MCF 10A (cell line): ENCODE results near the gene ORAI3. TPM values are rescaled to one million over a fixed set of nuclear protein-coding genes. Genes with fewer than 3 reads are reported as not detected.
A peak's percentile ranks its signal among the peaks of the same experiment; 100 is the strongest.

Source experiments
- BruUV-seq: library from RNA; stranded (reverse); fragments of 400-500 nt; replicated peaks from 2 replicates; lab custom pipeline; 2021; lab: Mats Ljungman, UMichigan
- CTCF ChIA-PET: fragments of 300-600 bp; sonication (Branson Sonifier 250); formaldehyde crosslinking; extraction: SDS; loops from one replicate; lab custom pipeline; 2021; ENCODE audit warnings: antibody characterized with exemption, inconsistent platforms; lab: Yijun Ruan, JAX
- POLR2A ChIA-PET: fragments of 300-600, 350-650 bp; sonication (Branson Sonifier 250); formaldehyde crosslinking; extraction: SDS; loops from one replicate; lab custom pipeline; 2020; ENCODE audit warnings: antibody characterized with exemption, inconsistent platforms; lab: Yijun Ruan, JAX
- DNase-seq: peaks from one replicate; pipeline ENCODE4 v3.0.0-alpha.2; 2018; ENCODE audit not compliant: unreplicated experiment
- H3K27ac Mint-ChIP-seq: one replicate; pipeline ENCODE4 v1.8.0; 2022; ENCODE audit warnings: mild to moderate bottlenecking, low read depth, mixed read lengths; ENCODE audit not compliant: unreplicated experiment
- H3K27me3 Mint-ChIP-seq: one replicate; pipeline ENCODE4 v1.8.0; 2022; ENCODE audit warnings: mixed read lengths; ENCODE audit not compliant: insufficient read depth, unreplicated experiment
- H3K36me3 Mint-ChIP-seq: one replicate; pipeline ENCODE4 v1.8.0; 2022; ENCODE audit warnings: mild to moderate bottlenecking, moderate library complexity, mixed read lengths; ENCODE audit not compliant: insufficient read depth, unreplicated experiment
- H3K4me1 Mint-ChIP-seq: one replicate; pipeline ENCODE4 v1.8.0; 2022; ENCODE audit warnings: mixed read lengths; ENCODE audit not compliant: insufficient read depth, unreplicated experiment
- H3K4me3 Mint-ChIP-seq: one replicate; pipeline ENCODE4 v1.8.0; 2022; ENCODE audit warnings: mild to moderate bottlenecking, moderate library complexity, mixed read lengths; ENCODE audit not compliant: unreplicated experiment
- H3K9me3 Mint-ChIP-seq: one replicate; pipeline ENCODE4 v1.8.0; 2022; ENCODE audit warnings: mixed read lengths; ENCODE audit not compliant: unreplicated experiment
- intact Hi-C: fragments of 100-400 bp; cut with micrococcal nuclease; formaldehyde crosslinking; loops from 2 replicates; pipeline ENCODE4 v1.14.1; 2022
- total RNA-seq: library from RNA; stranded (reverse); gene quantifications from 2 replicates; pipeline ENCODE4 v1.2.3, GENCODE V29; 2022
- TF ChIP-seq, protein P1 (sequence below): fragments of 200-600 bp; IDR thresholded peaks from one replicate; pipeline ENCODE4 v1.8.0; 2022; ENCODE audit warnings: antibody characterized with exemption, mild to moderate bottlenecking; ENCODE audit not compliant: unreplicated experiment

The ORAI3 gene
- total RNA-seq, 1 experiment from 2014 or later = 16.2 TPM

DNA sequence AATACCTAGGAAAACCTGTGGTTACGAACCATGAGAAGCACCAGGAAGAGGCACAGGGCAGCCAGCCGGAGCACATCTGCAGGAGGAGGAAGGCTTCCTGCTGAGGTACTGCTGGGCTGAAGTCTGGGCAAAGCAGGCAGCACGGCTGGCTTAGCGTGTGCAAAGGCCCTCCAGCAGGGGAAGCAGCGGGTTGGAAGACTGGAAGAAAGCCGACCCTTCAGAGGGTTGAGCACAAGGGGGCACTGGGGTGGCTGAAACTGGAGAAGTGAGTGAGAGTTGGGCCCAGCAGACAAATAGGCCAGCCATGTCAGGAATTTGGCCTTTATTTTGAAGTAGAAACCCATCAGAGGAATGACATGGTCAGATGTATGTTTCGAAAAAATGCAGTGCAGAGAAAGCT, 24.0 kb downstream of the ORAI3 start:
- H3K27ac Mint-ChIP-seq = peak overlapping the region; percentile 57
- H3K4me3 Mint-ChIP-seq = no peak overlapping the region
- DNase-seq = no peak
- peaks cover 90% of the 10 kb centered on the region for H3K36me3 Mint-ChIP-seq
- intact Hi-C loops = no loop called here
- H3K9me3 Mint-ChIP-seq = no peaks in the 10 kb centered on the region
- ChIA-PET POLR2A (no interaction called here), CTCF (interaction anchor here (2.6 kb wide), 1 partner anchor 12 kb away, joined by 13 read pairs; the partner anchor contains the start of gene HSD3B7)
- no peaks in the 10 kb centered on the region for H3K27me3 Mint-ChIP-seq
- TF ChIP-seq, protein P1, sequence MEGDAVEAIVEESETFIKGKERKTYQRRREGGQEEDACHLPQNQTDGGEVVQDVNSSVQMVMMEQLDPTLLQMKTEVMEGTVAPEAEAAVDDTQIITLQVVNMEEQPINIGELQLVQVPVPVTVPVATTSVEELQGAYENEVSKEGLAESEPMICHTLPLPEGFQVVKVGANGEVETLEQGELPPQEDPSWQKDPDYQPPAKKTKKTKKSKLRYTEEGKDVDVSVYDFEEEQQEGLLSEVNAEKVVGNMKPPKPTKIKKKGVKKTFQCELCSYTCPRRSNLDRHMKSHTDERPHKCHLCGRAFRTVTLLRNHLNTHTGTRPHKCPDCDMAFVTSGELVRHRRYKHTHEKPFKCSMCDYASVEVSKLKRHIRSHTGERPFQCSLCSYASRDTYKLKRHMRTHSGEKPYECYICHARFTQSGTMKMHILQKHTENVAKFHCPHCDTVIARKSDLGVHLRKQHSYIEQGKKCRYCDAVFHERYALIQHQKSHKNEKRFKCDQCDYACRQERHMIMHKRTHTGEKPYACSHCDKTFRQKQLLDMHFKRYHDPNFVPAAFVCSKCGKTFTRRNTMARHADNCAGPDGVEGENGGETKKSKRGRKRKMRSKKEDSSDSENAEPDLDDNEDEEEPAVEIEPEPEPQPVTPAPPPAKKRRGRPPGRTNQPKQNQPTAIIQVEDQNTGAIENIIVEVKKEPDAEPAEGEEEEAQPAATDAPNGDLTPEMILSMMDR = no peak
- H3K4me1 Mint-ChIP-seq = no peaks in the 10 kb centered on the region
- no TSS peak for BruUV-seq

DNA sequence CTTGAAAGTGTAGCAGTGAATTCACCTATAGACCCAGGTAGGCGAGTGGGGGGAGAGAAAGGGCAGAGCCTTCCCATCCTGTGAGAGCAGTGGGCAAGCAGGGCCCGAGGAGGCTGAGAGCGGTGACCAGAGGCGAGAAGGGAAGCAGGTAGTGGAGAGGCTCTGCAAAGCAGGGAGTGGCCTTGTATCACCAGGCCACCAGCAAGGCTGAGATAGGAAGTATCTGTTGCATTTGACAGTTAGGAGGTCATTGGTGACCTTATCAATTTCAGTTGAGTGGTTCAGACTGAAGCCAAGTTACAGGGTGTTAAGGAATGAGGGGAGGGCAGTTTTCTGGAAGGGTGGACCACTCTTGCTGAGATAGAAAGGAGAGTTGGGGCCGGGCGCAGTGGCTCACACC, 25.5 kb downstream of the ORAI3 start:
- Mint-ChIP-seq H3K27me3 (no peaks in the 10 kb centered on the region), H3K4me3 (no peak overlapping the region), H3K4me1 (no peaks in the 10 kb centered on the region), H3K36me3 (peaks cover 91% of the 10 kb centered on the region), H3K27ac (peak overlapping the region; percentile 4), H3K9me3 (no peaks in the 10 kb centered on the region)
- TF ChIP-seq, protein P1 = no peak
- no peak for DNase-seq
- ChIA-PET POLR2A (no interaction called here), CTCF (no interaction called here)
- no TSS peak for BruUV-seq
- intact Hi-C loops = no loop called here

DNA sequence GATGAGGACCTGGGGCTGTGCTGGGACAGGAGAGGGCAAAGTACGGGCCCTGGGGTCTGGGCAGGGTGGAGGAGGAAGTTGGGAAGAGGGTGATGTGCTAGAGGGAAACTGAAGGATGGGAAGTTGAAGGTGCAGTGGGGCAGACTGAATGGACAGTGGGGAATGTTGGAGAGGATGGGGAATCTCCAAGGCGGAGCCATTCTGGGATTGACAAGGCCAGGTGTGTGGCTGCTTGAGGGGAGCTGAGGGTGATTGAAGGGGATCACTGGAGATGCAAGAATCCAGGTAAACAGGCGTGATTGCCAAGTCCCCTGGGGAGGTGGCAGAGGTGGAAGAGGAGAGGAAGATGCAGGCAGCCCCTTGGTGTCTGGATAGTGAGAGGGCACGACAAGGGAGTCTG, 27.6 kb downstream of the ORAI3 start:
- BruUV-seq = no TSS peak
- Mint-ChIP-seq H3K4me3 (no peak overlapping the region), H3K36me3 (peaks cover 85% of the 10 kb centered on the region), H3K9me3 (no peaks in the 10 kb centered on the region), H3K27me3 (no peaks in the 10 kb centered on the region), H3K27ac (no peak overlapping the region), H3K4me1 (no peaks in the 10 kb centered on the region)
- intact Hi-C loops = no loop called here
- POLR2A ChIA-PET = interaction anchor here (0.7 kb wide), 1 partner anchor 187 kb away, joined by 3 read pairs; no protein-coding TSS in a partner anchor
- CTCF ChIA-PET = interaction anchor here (0.6 kb wide), 2 partner anchors 24 to 163 kb away, joined by 3 read pairs; no protein-coding TSS in a partner anchor
- DNase-seq = no peak
- TF ChIP-seq, protein P1 = no peak

DNA sequence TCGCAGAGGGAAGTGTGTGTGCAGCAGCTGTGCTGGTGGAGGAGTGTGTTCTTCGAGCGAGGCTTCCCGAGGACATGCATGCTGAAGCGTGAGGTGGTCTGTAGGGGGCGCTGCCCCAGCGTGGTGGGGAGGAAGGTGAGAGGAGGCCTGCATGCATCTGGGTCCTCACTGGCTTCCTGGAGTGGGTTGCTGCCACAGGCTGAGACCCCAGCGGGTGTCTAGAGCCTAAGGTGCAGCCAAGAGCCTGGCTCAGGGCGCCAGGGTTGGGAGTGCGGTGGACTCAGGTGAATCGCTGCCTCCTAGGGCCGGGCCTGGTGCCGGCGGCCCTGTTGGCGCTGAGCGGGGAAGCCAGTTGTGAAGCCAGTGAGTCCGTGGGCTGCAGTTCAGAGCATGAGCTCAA, 28.6 kb downstream of the ORAI3 start:
- intact Hi-C loops = no loop called here
- Mint-ChIP-seq H3K9me3 (no peaks in the 10 kb centered on the region), H3K4me3 (no peak overlapping the region), H3K27ac (no peak overlapping the region), H3K36me3 (peaks cover 85% of the 10 kb centered on the region), H3K27me3 (no peaks in the 10 kb centered on the region), H3K4me1 (no peaks in the 10 kb centered on the region)
- TF ChIP-seq, protein P1 = peak; percentile 27
- POLR2A ChIA-PET = no interaction called here
- CTCF ChIA-PET = no interaction called here
- no TSS peak for BruUV-seq
- no peak for DNase-seq
